Omental fat pad (tissue), 4 donors: Measurements from ENCODE around the gene RYR1. TPM values are rescaled to one million over a fixed set of nuclear protein-coding genes. Genes with fewer than 3 reads are reported as not detected.

ENCODE experiments used
- ATAC-seq: fragments of 150-250 bp; one replicate; pipeline ENCODE4 v1.9.1; 2016; ENCODE audit warnings: mild to moderate bottlenecking, moderate library complexity; ENCODE audit not compliant: low FRiP score
- DNase-seq: peaks from one replicate; pipeline ENCODE4 v3.0.0-alpha.2; 2019; ENCODE audit warnings: low spot score
- CTCF ChIP-seq, 3 donors: fragments of 450-650 bp; IDR thresholded peaks; one replicate each; pipeline ENCODE4 v1.5.1; 2016 to 2017; ENCODE audit warnings: antibody characterized with exemption in 3 of 3, mild to moderate bottlenecking in 3 of 3, moderate library complexity in 2 of 3
- total RNA-seq, 4 donors: library from RNA; depleted of rRNA; stranded (reverse); fragments of >200 nt; gene quantifications; one replicate each; pipeline ENCODE4 v1.1.0, GENCODE V29; 2016

Gene RYR1
- total RNA-seq, 4 donors from 2014 or later = 1.9 to 3.6 (median 3.3) TPM

DNA sequence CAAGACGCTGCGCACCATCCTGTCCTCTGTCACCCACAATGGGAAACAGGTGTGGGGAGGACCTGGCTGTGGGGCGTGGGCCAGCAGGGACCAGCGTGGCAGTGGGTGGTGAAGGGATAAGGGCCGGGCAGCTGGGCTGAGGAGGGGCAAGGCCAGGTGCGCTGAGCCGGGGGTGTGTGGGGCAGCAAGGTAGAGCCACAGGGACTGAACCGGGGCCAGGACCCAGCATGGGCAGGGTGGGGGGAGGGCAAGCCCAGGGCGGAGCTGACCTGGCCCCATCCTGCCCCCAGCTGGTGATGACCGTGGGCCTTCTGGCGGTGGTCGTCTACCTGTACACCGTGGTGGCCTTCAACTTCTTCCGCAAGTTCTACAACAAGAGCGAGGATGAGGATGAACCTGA lies 146.6 kb downstream of the RYR1 start:
- TF ChIP-seq CTCF (IDR thresholded peaks at IDR 0.05) = no peak
- ATAC-seq = no peak
- DNase-seq = no peak

GRCh38 chr19:38583219-38583984 lies 149.9 kb downstream of the RYR1 start:
- ATAC-seq (no peak), DNase-seq (no peak)
- TF ChIP-seq CTCF (IDR thresholded peaks at IDR 0.05) = no peak

DNA sequence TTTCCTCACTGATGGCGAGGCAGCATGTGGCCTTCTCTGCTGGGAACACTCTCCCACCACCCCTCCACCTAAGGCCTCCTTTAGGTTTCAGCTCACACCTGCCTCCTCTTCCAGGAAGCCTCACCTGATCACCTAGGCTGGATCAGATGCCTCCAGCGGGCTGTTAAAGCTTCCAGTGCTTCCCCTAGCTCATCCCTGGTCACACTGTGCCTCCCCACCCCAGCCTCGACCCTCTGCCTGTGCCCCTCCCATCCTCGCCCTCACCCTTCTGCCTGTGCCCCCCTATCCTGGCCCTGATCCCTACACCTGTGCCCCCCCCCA lies 150.5 kb downstream of the RYR1 start:
- TF ChIP-seq CTCF (IDR thresholded peaks at IDR 0.05) = no peak
- ATAC-seq (no peak), DNase-seq (no peak)

DNA sequence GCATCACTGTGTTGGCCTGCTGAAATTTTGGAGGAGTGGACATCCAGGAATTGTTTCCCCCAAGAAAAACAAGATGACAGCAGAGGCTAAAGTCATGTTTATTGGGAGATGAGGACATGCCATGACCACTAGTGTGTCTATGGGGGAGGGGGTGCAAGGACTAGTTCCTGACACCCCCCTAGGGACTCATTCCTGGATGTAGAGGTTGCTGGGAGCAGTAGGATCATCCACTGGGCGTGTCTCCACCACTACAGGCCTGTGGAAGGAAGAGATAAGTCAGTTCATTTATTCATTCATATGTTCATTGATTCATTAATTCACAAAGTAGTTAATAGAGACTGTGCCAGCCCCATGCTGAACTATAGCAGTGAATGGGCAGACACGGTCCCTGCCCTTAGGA lies 154.1 kb downstream of the RYR1 start:
- TF ChIP-seq CTCF (IDR thresholded peaks at IDR 0.05) = no peak
- DNase-seq (no peak), ATAC-seq (no peak)

GRCh38 chr19:38588041-38588440 lies 154.6 kb downstream of the RYR1 start:
- ATAC-seq (no peak), DNase-seq (no peak)
- TF ChIP-seq CTCF (IDR thresholded peaks at IDR 0.05) = no peak

DNA sequence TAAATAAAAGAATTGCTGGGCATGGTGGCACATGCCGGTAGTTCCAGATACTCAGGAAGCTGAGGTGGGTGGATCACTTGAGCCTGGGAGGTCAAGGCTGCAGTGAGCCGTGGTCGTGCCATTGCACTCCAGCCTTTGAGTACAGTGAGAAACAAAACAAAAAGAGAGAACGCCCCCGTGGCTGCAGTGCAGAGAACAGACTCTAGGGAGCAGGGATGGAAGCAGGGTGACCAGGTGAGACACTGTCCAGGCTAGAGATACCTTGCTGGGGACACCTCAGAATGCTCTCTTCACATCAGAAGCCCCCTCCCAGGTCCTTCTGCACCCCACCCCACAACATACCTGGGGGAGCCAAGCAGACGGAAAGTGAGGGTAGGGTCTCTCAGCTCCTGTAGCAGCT lies 159.4 kb downstream of the RYR1 start:
- ATAC-seq (no peak), DNase-seq (no peak)
- TF ChIP-seq CTCF (IDR thresholded peaks at IDR 0.05) = no peak
